ENCODE measurements around the gene PTPRD.
"Not testable (repeated sequence)": the region's sequence is repeated elsewhere in the genome, so short reads cannot be mapped to it uniquely, and the experiment has no call there.

The PTPRD gene

GRCh38 chr9:9560382-9561035 is 1052.3 kb downstream of the PTPRD start:
- DNase-seq = no peak

- no peak for DNase-seq
Observed at GRCh38 chr9:9558907-9559306, 1053.9 kb downstream of the PTPRD start.

GRCh38 chr9:9557804-9558334 is 1054.9 kb downstream of the PTPRD start:
- no peak for DNase-seq

GRCh38 chr9:9556865-9557803 is 1055.7 kb downstream of the PTPRD start:
- DNase-seq = no peak

- DNase-seq = no peak
Observed at GRCh38 chr9:9552665-9553064, 1060.1 kb downstream of the PTPRD start.

- no peak for DNase-seq
Observed at GRCh38 chr9:9538766-9539165, 1074.0 kb downstream of the PTPRD start.

GRCh38 chr9:9538356-9538755 is 1074.4 kb downstream of the PTPRD start:
- DNase-seq = no peak

GRCh38 chr9:9536523-9536922 is 1076.3 kb downstream of the PTPRD start:
- DNase-seq = no peak

- DNase-seq = no peak
Observed at GRCh38 chr9:9523476-9524139, 1089.2 kb downstream of the PTPRD start.

GRCh38 chr9:9522406-9522805 is 1090.4 kb downstream of the PTPRD start:
- no peak for DNase-seq

GRCh38 chr9:9521033-9521779 is 1091.6 kb downstream of the PTPRD start:
- DNase-seq = no peak

- DNase-seq = no peak
Observed at GRCh38 chr9:9504869-9505268, 1107.9 kb downstream of the PTPRD start.

GRCh38 chr9:9499546-9499945 is 1113.3 kb downstream of the PTPRD start:
- no peak for DNase-seq

- DNase-seq = no peak
Observed at GRCh38 chr9:9498846-9499245, 1114.0 kb downstream of the PTPRD start.

GRCh38 chr9:9498128-9498527 is 1114.7 kb downstream of the PTPRD start:
- no peak for DNase-seq

GRCh38 chr9:9494336-9494735 is 1118.5 kb downstream of the PTPRD start:
- no peak for DNase-seq

GRCh38 chr9:9492506-9492905 is 1120.3 kb downstream of the PTPRD start:
- no peak for DNase-seq

- no peak for DNase-seq
Observed at GRCh38 chr9:9489183-9489582, 1123.6 kb downstream of the PTPRD start.

- no peak for DNase-seq
Observed at GRCh38 chr9:9483175-9483574, 1129.6 kb downstream of the PTPRD start.

- DNase-seq = no peak
Observed at GRCh38 chr9:9478741-9479140, 1134.1 kb downstream of the PTPRD start.

- DNase-seq = no peak
Observed at GRCh38 chr9:9469271-9469670, 1143.5 kb downstream of the PTPRD start.

GRCh38 chr9:9441874-9442273 is 1170.9 kb downstream of the PTPRD start:
- not testable (repeated sequence) for DNase-seq

- DNase-seq = no peak
Observed at GRCh38 chr9:9437641-9438040, 1175.2 kb downstream of the PTPRD start.
